CD14-positive monocyte (primary cell): ENCODE results near the gene IL15. TPM values are rescaled to one million over a fixed set of nuclear protein-coding genes. Genes with fewer than 3 reads are reported as not detected.

ENCODE experiments used
- DNase-seq, 3 donors: peaks; one replicate each; pipeline ENCODE4 v3.0.0-alpha.2; 2011 to 2022
- H2AFZ ChIP-seq: 2 replicates; pipeline ENCODE4 v1.6.0; 2012; ENCODE audit warnings: mild to moderate bottlenecking, low read depth, low read length, inconsistent platforms; ENCODE audit not compliant: insufficient read depth, poor library complexity, severe bottlenecking
- H3K27ac ChIP-seq, 2 donors: 1 replicate in 1 of 2; 2 replicates in 1 of 2; pipeline ENCODE4 v1.5.1; 2012 to 2013; ENCODE audit warnings: low read length in 2 of 2, control low read depth in 1 of 2, inconsistent platforms in 1 of 2, low read depth in 1 of 2, mild to moderate bottlenecking in 1 of 2
- H3K27me3 ChIP-seq, 2 donors: one replicate each; pipeline versions ENCODE4 v1.6.0 to v1.6.1; 2011 to 2013; ENCODE audit warnings: low read length in 2 of 2; ENCODE audit not compliant: control insufficient read depth in 2 of 2, insufficient read depth in 2 of 2
- H3K36me3 ChIP-seq, 2 donors: replicated peaks in 1 of 2; 1 replicate in 1 of 2; 2 replicates in 1 of 2; pipeline versions ENCODE4 v1.5.1 to v1.6.1; 2012 to 2013; ENCODE audit warnings: low read length in 2 of 2, control low read depth in 1 of 2, inconsistent platforms in 1 of 2, mild to moderate bottlenecking in 1 of 2; ENCODE audit not compliant: insufficient read depth in 2 of 2, control insufficient read depth in 1 of 2
- H3K4me1 ChIP-seq, 2 donors: 1 replicate in 1 of 2; 2 replicates in 1 of 2; pipeline versions ENCODE4 v1.5.1 to v1.6.1; 2012 to 2013; ENCODE audit warnings: low read length in 2 of 2, control low read depth in 1 of 2, inconsistent platforms in 1 of 2, mild to moderate bottlenecking in 1 of 2, moderate library complexity in 1 of 2; ENCODE audit not compliant: insufficient read depth in 2 of 2, control insufficient read depth in 1 of 2
- H3K4me2 ChIP-seq: replicated peaks from 2 replicates; pipeline ENCODE3; 2012; ENCODE audit warnings: low read length, moderate library complexity, mild to moderate bottlenecking; ENCODE audit not compliant: poor library complexity, severe bottlenecking; ENCODE audit errors: extremely low read depth
- H3K4me3 ChIP-seq, 3 experiments: fragments of 200-600 bp in 1 of 3; sonication (generic) in 1 of 3; replicated peaks in 1 of 3; 1 replicate in 2 of 3; 2 replicates in 1 of 3; pipeline ENCODE4 v1.5.1; 2011 to 2013; ENCODE audit warnings: low read length in 3 of 3, mild to moderate bottlenecking in 3 of 3, control low read depth in 2 of 3, low read depth in 2 of 3, inconsistent platforms in 1 of 3, moderate library complexity in 1 of 3
- H3K79me2 ChIP-seq: 2 replicates; pipeline ENCODE4 v1.6.0; 2012; ENCODE audit warnings: mild to moderate bottlenecking, control low read depth, inconsistent platforms, low read length, moderate library complexity; ENCODE audit not compliant: insufficient read depth
- H3K9ac ChIP-seq: 2 replicates; pipeline ENCODE4 v1.6.0; 2017; ENCODE audit warnings: low read length, mild to moderate bottlenecking; ENCODE audit not compliant: insufficient read depth, poor library complexity, severe bottlenecking
- H3K9me3 ChIP-seq, 2 donors: replicated peaks in 1 of 2; 1 replicate in 1 of 2; 2 replicates in 1 of 2; pipeline versions ENCODE4 v1.5.1 to v1.6.1; 2012 to 2013; ENCODE audit warnings: low read length in 2 of 2, control low read depth in 1 of 2; ENCODE audit not compliant: control insufficient read depth in 1 of 2, insufficient read depth in 1 of 2
- H4K20me1 ChIP-seq: 2 replicates; pipeline ENCODE4 v1.6.0; 2012; ENCODE audit warnings: mild to moderate bottlenecking, low read length, control low read depth, moderate library complexity; ENCODE audit not compliant: insufficient read depth
- H3K27ac Mint-ChIP-seq, 7 donors: one replicate each; pipeline ENCODE4 v1.8.0; 2020; ENCODE audit warnings: mild to moderate bottlenecking in 7 of 7, mixed read lengths in 7 of 7, moderate library complexity in 6 of 7, inconsistent platforms in 2 of 7
- H3K27me3 Mint-ChIP-seq, 3 donors: one replicate each; pipeline ENCODE4 v1.8.0; 2021 to 2022; ENCODE audit warnings: low read depth in 3 of 3, mild to moderate bottlenecking in 3 of 3, mixed read lengths in 3 of 3, moderate library complexity in 3 of 3, inconsistent platforms in 1 of 3
- H3K36me3 Mint-ChIP-seq, 2 donors: one replicate each; pipeline ENCODE4 v1.8.0; 2020; ENCODE audit warnings: mixed read lengths in 2 of 2, inconsistent platforms in 1 of 2, mild to moderate bottlenecking in 1 of 2
- H3K4me1 Mint-ChIP-seq: one replicate; pipeline ENCODE4 v1.8.0; 2020; ENCODE audit warnings: mild to moderate bottlenecking, mixed read lengths
- H3K4me3 Mint-ChIP-seq, 2 donors: one replicate each; pipeline ENCODE4 v1.8.0; 2020; ENCODE audit warnings: mild to moderate bottlenecking in 2 of 2, mixed read lengths in 2 of 2, moderate library complexity in 1 of 2
- H3K9me3 Mint-ChIP-seq, 7 donors: one replicate each; pipeline ENCODE4 v1.8.0; 2020 to 2022; ENCODE audit warnings: mixed read lengths in 7 of 7, mild to moderate bottlenecking in 6 of 7, moderate library complexity in 6 of 7, inconsistent platforms in 2 of 7
- WGBS: methylation state at CpG from one replicate; pipeline ENCODE4 v1.1.5; 2013; ENCODE audit warnings: missing lambda C conversion rate; ENCODE audit not compliant: insufficient coverage; 5-methylcytosine and 5-hydroxymethylcytosine counted together
- intact Hi-C, 2 donors: fragments of 100-400 bp; cut with micrococcal nuclease; formaldehyde crosslinking; loops; one replicate each; pipeline versions ENCODE4 v1.15.0 to v1.15.1; 2023
- polyA plus RNA-seq, 3 donors: library from polyadenylated mRNA; depleted of rRNA in 1 of 3; unstranded in 2 of 3; stranded (reverse) in 1 of 3; fragments of 300-500 nt in 2 of 3; fragments of >200 nt in 1 of 3; fragmentation: Illumina TruSeq in 2 of 3; gene quantifications; 1 replicate in 2 of 3; 2 replicates in 1 of 3; pipeline ENCODE4 v1.2.3, GENCODE V29; 2012 to 2021
- TF ChIP-seq, protein P1 (sequence below): fragments of 200-600 bp; IDR thresholded peaks from one replicate; pipeline ENCODE4 v1.8.0; 2022; ENCODE audit warnings: antibody characterized with exemption, mild to moderate bottlenecking

IL15 gene
- polyA plus RNA-seq, 3 donors, result 22.1 to 34.3 (median 25.7) TPM

DNA sequence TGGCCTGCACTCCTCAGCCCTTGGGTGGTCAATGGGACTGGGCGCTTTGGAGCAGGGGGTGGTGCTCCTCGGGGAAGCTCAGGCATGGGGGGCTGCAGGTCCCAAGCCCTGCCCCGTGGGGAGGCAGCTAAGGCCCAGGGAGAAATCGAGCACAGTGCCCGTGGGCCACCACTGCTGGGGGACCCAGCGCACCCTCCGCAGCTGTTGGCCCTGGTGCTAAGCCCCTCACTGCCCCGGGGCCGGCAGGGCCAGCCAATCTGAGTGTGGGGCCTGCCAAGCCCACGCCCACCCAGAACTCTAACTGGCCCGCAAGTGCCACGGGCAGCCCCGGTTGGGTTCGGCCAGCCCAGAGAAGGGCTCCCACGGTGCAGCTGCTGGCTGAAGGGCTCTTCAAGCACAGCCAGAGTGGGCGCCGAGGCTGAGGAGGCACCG, 30.9 kb upstream of the IL15 start:
- Histone ChIP-seq H3K27me3 (no peaks in the 10 kb centered on the region), H3K4me2 (no peak overlapping the region), H4K20me1 (no peaks in the 10 kb centered on the region), H3K9me3 (peaks cover 0 to 3% of the 10 kb centered on the region in 2 donors), H3K4me3 (no peak overlapping the region), H3K79me2 (no peaks in the 10 kb centered on the region), H3K27ac (no peak overlapping the region), H2AFZ (no peak overlapping the region), H3K9ac (no peak overlapping the region), H3K4me1 (no peaks in the 10 kb centered on the region), H3K36me3 (no peaks in the 10 kb centered on the region)
- H3K27ac Mint-ChIP-seq, result no peak overlapping the region
- WGBS, result 95% methylated on average over 17 of the region's 18 CpGs
- DNase-seq, result no peak
- TF ChIP-seq, protein P1, sequence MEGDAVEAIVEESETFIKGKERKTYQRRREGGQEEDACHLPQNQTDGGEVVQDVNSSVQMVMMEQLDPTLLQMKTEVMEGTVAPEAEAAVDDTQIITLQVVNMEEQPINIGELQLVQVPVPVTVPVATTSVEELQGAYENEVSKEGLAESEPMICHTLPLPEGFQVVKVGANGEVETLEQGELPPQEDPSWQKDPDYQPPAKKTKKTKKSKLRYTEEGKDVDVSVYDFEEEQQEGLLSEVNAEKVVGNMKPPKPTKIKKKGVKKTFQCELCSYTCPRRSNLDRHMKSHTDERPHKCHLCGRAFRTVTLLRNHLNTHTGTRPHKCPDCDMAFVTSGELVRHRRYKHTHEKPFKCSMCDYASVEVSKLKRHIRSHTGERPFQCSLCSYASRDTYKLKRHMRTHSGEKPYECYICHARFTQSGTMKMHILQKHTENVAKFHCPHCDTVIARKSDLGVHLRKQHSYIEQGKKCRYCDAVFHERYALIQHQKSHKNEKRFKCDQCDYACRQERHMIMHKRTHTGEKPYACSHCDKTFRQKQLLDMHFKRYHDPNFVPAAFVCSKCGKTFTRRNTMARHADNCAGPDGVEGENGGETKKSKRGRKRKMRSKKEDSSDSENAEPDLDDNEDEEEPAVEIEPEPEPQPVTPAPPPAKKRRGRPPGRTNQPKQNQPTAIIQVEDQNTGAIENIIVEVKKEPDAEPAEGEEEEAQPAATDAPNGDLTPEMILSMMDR, result no peak
- peaks cover 0 to 1% (median 0%) of the 10 kb centered on the region in 3 donors for H3K27me3 Mint-ChIP-seq
- peaks cover 4% of the 10 kb centered on the region for H3K4me1 Mint-ChIP-seq
- intact Hi-C loops, result no loop called here
- H3K36me3 Mint-ChIP-seq, result no peaks in the 10 kb centered on the region
- no peak overlapping the region for H3K4me3 Mint-ChIP-seq
- H3K9me3 Mint-ChIP-seq, result peaks cover 3 to 12% (median 6%) of the 10 kb centered on the region in 7 donors

DNA sequence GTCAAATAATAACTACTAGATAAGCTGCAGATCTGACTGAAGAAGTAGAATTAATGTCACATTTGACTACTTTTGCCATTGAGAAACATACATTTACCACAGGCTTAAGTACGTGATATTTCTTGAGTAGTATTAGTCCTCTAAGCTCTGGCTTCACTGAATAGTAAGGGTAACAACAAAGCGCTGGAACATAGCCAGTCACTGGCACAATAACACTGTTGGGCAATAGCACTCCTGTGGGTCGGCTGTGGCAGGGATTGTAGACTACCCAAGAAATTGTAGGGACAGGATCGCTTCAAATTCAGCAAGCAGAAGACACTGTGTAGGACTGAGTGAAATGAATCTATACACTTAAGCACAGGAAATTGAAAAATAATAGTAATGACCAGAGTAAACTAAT, 27.1 kb upstream of the IL15 start:
- Histone ChIP-seq H2AFZ (no peak overlapping the region), H3K9me3 (peaks cover 0 to 3% of the 10 kb centered on the region in 2 donors), H3K36me3 (no peaks in the 10 kb centered on the region), H3K79me2 (no peaks in the 10 kb centered on the region), H3K27me3 (no peaks in the 10 kb centered on the region), H3K4me2 (no peak overlapping the region), H3K27ac (no peak overlapping the region), H3K4me1 (no peaks in the 10 kb centered on the region), H4K20me1 (no peaks in the 10 kb centered on the region), H3K4me3 (no peak overlapping the region), H3K9ac (no peak overlapping the region)
- TF ChIP-seq, protein P1, result no peak
- intact Hi-C loops, result no loop called here
- no CpG with 5 or more reads among the region's 4 CpGs for WGBS
- H3K27me3 Mint-ChIP-seq, result peaks cover 0 to 1% (median 0%) of the 10 kb centered on the region in 3 donors
- H3K9me3 Mint-ChIP-seq, result peaks cover 3 to 8% (median 6%) of the 10 kb centered on the region in 7 donors
- no peak for DNase-seq
- no peaks in the 10 kb centered on the region for H3K36me3 Mint-ChIP-seq
- no peak overlapping the region for H3K4me3 Mint-ChIP-seq
- peaks cover 4% of the 10 kb centered on the region for H3K4me1 Mint-ChIP-seq
- H3K27ac Mint-ChIP-seq, result no peak overlapping the region
